Common myeloid progenitor, CD34-positive (primary cell): ENCODE measurements around the gene HAGHL.
"Not testable (repeated sequence)": the region's sequence is repeated elsewhere in the genome, so short reads cannot be mapped to it uniquely, and the experiment has no call there.

Source experiments
- CTCF ChIA-PET: fragments of 350-600 bp; sonication (Branson Sonifier 250); formaldehyde crosslinking; loops from one replicate; lab custom pipeline; 2021; ENCODE audit warnings: antibody characterized with exemption; lab: Charles Lee
- POLR2A ChIA-PET: fragments of 350-600 bp; sonication (Branson Sonifier 250); formaldehyde crosslinking; loops from one replicate; lab custom pipeline; 2021; ENCODE audit warnings: antibody characterized with exemption; lab: Charles Lee
- DNase-seq, 3 donors: peaks; one replicate each; pipeline versions ENCODE4 v3.0.0 to v3.0.0-alpha.2; 2013
- H3K27ac ChIP-seq, 2 experiments: 1 replicate in 1 of 2; 2 replicates in 1 of 2; pipeline ENCODE4 v1.7.0; 2013; ENCODE audit warnings: inconsistent platforms in 2 of 2, low read length in 2 of 2, mild to moderate bottlenecking in 2 of 2, low read depth in 1 of 2, moderate library complexity in 1 of 2; ENCODE audit not compliant: severe bottlenecking in 2 of 2, insufficient read depth in 1 of 2, poor library complexity in 1 of 2
- H3K27me3 ChIP-seq, 5 experiments: replicated peaks in 2 of 5; 1 replicate in 3 of 5; 2 replicates in 2 of 5; pipeline versions ENCODE4 v1.6.1 to v1.7.0; 2013; ENCODE audit warnings: low read length in 4 of 5, mild to moderate bottlenecking in 2 of 5, moderate library complexity in 2 of 5, inconsistent platforms in 1 of 5; ENCODE audit not compliant: insufficient read depth in 5 of 5, control insufficient read depth in 4 of 5
- H3K36me3 ChIP-seq, 4 experiments: 1 replicate in 2 of 4; 2 replicates in 2 of 4; pipeline versions ENCODE4 v1.6.1 to v1.7.0; 2013; ENCODE audit warnings: low read length in 3 of 4, control low read depth in 1 of 4, mild to moderate bottlenecking in 1 of 4; ENCODE audit not compliant: control insufficient read depth in 4 of 4, insufficient read depth in 4 of 4
- H3K4me1 ChIP-seq, 4 experiments: 1 replicate in 3 of 4; 2 replicates in 1 of 4; pipeline versions ENCODE4 v1.6.1 to v1.7.1; 2013; ENCODE audit warnings: low read length in 3 of 4, mild to moderate bottlenecking in 3 of 4, control low read depth in 1 of 4, inconsistent platforms in 1 of 4, moderate library complexity in 1 of 4; ENCODE audit not compliant: control insufficient read depth in 4 of 4, insufficient read depth in 4 of 4; ENCODE audit errors: control extremely low read depth in 1 of 4
- H3K4me3 ChIP-seq, 7 experiments: 1 replicate in 4 of 7; 2 replicates in 3 of 7; pipeline versions ENCODE4 v1.5.1 to v1.7.0; 2013; ENCODE audit warnings: mild to moderate bottlenecking in 7 of 7, low read length in 6 of 7, moderate library complexity in 6 of 7, inconsistent platforms in 2 of 7, low read depth in 2 of 7, control low read depth in 1 of 7; ENCODE audit not compliant: insufficient read depth in 4 of 7, control insufficient read depth in 1 of 7; ENCODE audit errors: extremely low read depth in 1 of 7
- H3K9me3 ChIP-seq, 5 experiments: 1 replicate in 4 of 5; 2 replicates in 1 of 5; pipeline versions ENCODE4 v1.6.1 to v1.7.1; 2013; ENCODE audit warnings: low read length in 4 of 5, mild to moderate bottlenecking in 2 of 5, inconsistent platforms in 1 of 5, low read depth in 1 of 5, moderate library complexity in 1 of 5; ENCODE audit not compliant: control insufficient read depth in 4 of 5, insufficient read depth in 2 of 5; ENCODE audit errors: control extremely low read depth in 1 of 5
- WGBS: methylation state at CpG from one replicate; pipeline ENCODE4 v1.1.5; 2013; ENCODE audit not compliant: insufficient coverage; 5-methylcytosine and 5-hydroxymethylcytosine counted together

The HAGHL gene

GRCh38 chr16:736936-737481, 10.1 kb downstream of the HAGHL start:
- H3K4me1 ChIP-seq: peaks cover 0 to 41% (median 33%) of the 10 kb centered on the region in 4 experiments
- CTCF ChIA-PET: interaction anchor here (1.0 to 1.6 kb wide), 4 partner anchors 16 to 25 kb away, joined by 3 to 4 read pairs (median 3); partner anchors contain the start of gene ANTKMT
- 93% methylated on average over 28 of the region's 29 CpGs for WGBS
- DNase-seq: no peak
- H3K27ac ChIP-seq: peak overlapping the region in 1 of 2 experiments; percentile 64
- peak overlapping the region in 3 of 7 experiments; percentile 48 to 60 (median 48) for H3K4me3 ChIP-seq
- no peaks in the 10 kb centered on the region for H3K27me3 ChIP-seq
- POLR2A ChIA-PET: interaction anchor here (1.2 kb wide), 1 partner anchor 8 kb away, joined by 3 read pairs; no protein-coding TSS in a partner anchor
- no peaks in the 10 kb centered on the region for H3K9me3 ChIP-seq
- peaks cover 3 to 55% (median 42%) of the 10 kb centered on the region in 4 experiments for H3K36me3 ChIP-seq

GRCh38 chr16:739560-740458, 12.9 kb downstream of the HAGHL start:
- Histone ChIP-seq H3K27ac (peak overlapping the region; percentile 40 to 86), H3K9me3 (no peaks in the 10 kb centered on the region), H3K4me3 (peak overlapping the region; percentile 62 to 97 (median 87)), H3K36me3 (peaks cover 0 to 29% (median 19%) of the 10 kb centered on the region in 4 experiments), H3K4me1 (peaks cover 0 to 41% (median 33%) of the 10 kb centered on the region in 4 experiments), H3K27me3 (no peaks in the 10 kb centered on the region)
- ChIA-PET CTCF (interaction anchor here (0.6 to 2.1 kb wide), 10 partner anchors 11 to 42 kb away, joined by 3 to 6 read pairs (median 3); partner anchors contain the start of gene ANTKMT), POLR2A (interaction anchor here (1.5 kb wide), 1 partner anchor 13 kb away, joined by 4 read pairs; the partner anchor contains the start of genes CCDC78 and HAGHL)
- 57% methylated on average over 38 of the region's 38 CpGs for WGBS
- no peak for DNase-seq

- H3K36me3 ChIP-seq: peaks cover 0 to 23% (median 15%) of the 10 kb centered on the region in 4 experiments
- H3K4me1 ChIP-seq: peaks cover 0 to 41% (median 33%) of the 10 kb centered on the region in 4 experiments
- ChIA-PET CTCF (interaction anchor here (0.6 to 2.1 kb wide), 9 partner anchors 10 to 41 kb away, joined by 3 to 6 read pairs (median 3); partner anchors contain the start of gene ANTKMT), POLR2A (interaction anchor here (1.5 kb wide), 1 partner anchor 14 kb away, joined by 4 read pairs; the partner anchor contains the start of genes CCDC78 and HAGHL)
- H3K9me3 ChIP-seq: no peaks in the 10 kb centered on the region
- DNase-seq: no peak
- H3K27ac ChIP-seq: peak overlapping the region; percentile 40 to 86
- no peaks in the 10 kb centered on the region for H3K27me3 ChIP-seq
- 0% methylated on average over 20 of the region's 22 CpGs for WGBS
- peak overlapping the region; percentile 62 to 97 (median 87) for H3K4me3 ChIP-seq
Measured at GRCh38 chr16:740459-740763, 13.5 kb downstream of the HAGHL start.

GRCh38 chr16:740764-741505, 14.0 kb downstream of the HAGHL start, which contains the start of gene CIAO3:
CIAO3 (minus strand) TSS chr16:740997; CDS start chr16:740985, 12 bp downstream.
- H3K4me3 ChIP-seq: peak within 1 kb of the TSS; percentile 64 to 97 (median 87)
- H3K9me3 ChIP-seq: no peaks in the 10 kb centered on the region
- CTCF ChIA-PET: interaction anchor here (0.6 to 2.1 kb wide), 13 partner anchors 10 to 554 kb away, joined by 3 to 6 read pairs (median 3); partner anchors contain the start of gene ANTKMT
- peaks cover 0 to 18% (median 11%) of the 10 kb centered on the region in 4 experiments for H3K36me3 ChIP-seq
- no peaks in the 10 kb centered on the region for H3K27me3 ChIP-seq
- H3K27ac ChIP-seq: peak within 1 kb of the TSS; percentile 40 to 86
- H3K4me1 ChIP-seq: peaks cover 0 to 41% (median 34%) of the 10 kb centered on the region in 4 experiments
- peak; percentile 89 to 93 (median 93) for DNase-seq
- WGBS: under 1% methylated on average over 72 of the region's 79 CpGs
- POLR2A ChIA-PET: interaction anchor here (1.5 kb wide), 1 partner anchor 14 kb away, joined by 4 read pairs; the partner anchor contains the start of genes CCDC78 and HAGHL

GRCh38 chr16:741986-742629, 15.2 kb downstream of the HAGHL start:
- Histone ChIP-seq H3K4me3 (no peak overlapping the region), H3K36me3 (peaks cover 0 to 7% (median 1%) of the 10 kb centered on the region in 4 experiments), H3K4me1 (peaks cover 0 to 35% (median 31%) of the 10 kb centered on the region in 4 experiments), H3K27ac (no peak overlapping the region), H3K9me3 (no peaks in the 10 kb centered on the region), H3K27me3 (no peaks in the 10 kb centered on the region)
- WGBS: 96% methylated on average over 14 of the region's 15 CpGs
- CTCF ChIA-PET: interaction anchor here (0.7 to 5.0 kb wide), 9 partner anchors 13 to 553 kb away, joined by 3 to 46 read pairs (median 4); no protein-coding TSS in a partner anchor
- POLR2A ChIA-PET: no interaction called here
- no peak for DNase-seq

- 97% methylated on average over 6 of the region's 14 CpGs for WGBS
- H3K4me3 ChIP-seq, DNase-seq, H3K36me3 ChIP-seq, H3K27me3 ChIP-seq, H3K9me3 ChIP-seq, POLR2A ChIA-PET, H3K27ac ChIP-seq: not testable (repeated sequence)
- peaks cover 0 to 27% (median 23%) of the 10 kb centered on the region in 4 experiments for H3K4me1 ChIP-seq
- CTCF ChIA-PET: interaction anchor here (1.1 to 5.0 kb wide), 7 partner anchors 14 to 43 kb away, joined by 3 to 46 read pairs (median 13); partner anchors contain the start of gene METRN
Measured at GRCh38 chr16:742894-743293, 16.0 kb downstream of the HAGHL start.
